K562 (cell line): ENCODE measurements around the gene TJP2. TPM values are rescaled to one million over a fixed set of nuclear protein-coding genes. Genes with fewer than 3 reads are reported as not detected.

Experiments
- ATAC-seq: fragments of 200-7000 bp; cut with Tn5 transposase; 3 replicates; pipeline ENCODE4 v1.9.1; 2020; ENCODE audit warnings: moderate library complexity
- BruUV-seq: library from RNA; stranded (reverse); fragments of 400-500 nt; replicated peaks from 2 replicates; lab custom pipeline; 2021; lab: Mats Ljungman, UMichigan
- CTCF ChIA-PET: fragments of 300-600 bp; formaldehyde crosslinking; extraction: SDS; loops from one replicate; lab custom pipeline; 2021; ENCODE audit warnings: low intra/inter-chr PET ratio; lab: Yijun Ruan, JAX
- POLR2A ChIA-PET: fragments of 300-600, 350-650 bp; sonication (Branson Sonifier 250); formaldehyde crosslinking; extraction: SDS; loops from one replicate; lab custom pipeline; 2021; ENCODE audit warnings: antibody characterized with exemption, inconsistent platforms; lab: Yijun Ruan, JAX
- DNase-seq, 4 experiments: peaks; one replicate each; pipeline versions ENCODE4 v3.0.0 to v3.0.0-alpha.2; 2011 to 2018; ENCODE audit warnings: low spot score in 3 of 4, mixed read lengths in 3 of 4; ENCODE audit errors: extremely low read depth in 1 of 4
- FAIRE-seq: peaks from 2 replicates; lab custom pipeline; 2011; peaks lifted over from hg19 to GRCh38; lab: Jason Lieb, UNC
- H2AFZ ChIP-seq: 2 replicates; pipeline ENCODE4 v1.6.0; 2011; ENCODE audit warnings: low read depth, low read length, control low read depth, inconsistent platforms
- H3K27ac ChIP-seq: fragments of 200-600 bp; 3 replicates; pipeline ENCODE4 v1.8.0; 2011; ENCODE audit warnings: low read depth, mild to moderate bottlenecking, control low read depth, inconsistent platforms, low read length, moderate library complexity, mixed read lengths; ENCODE audit errors: extremely low read depth
- H3K27me3 ChIP-seq, 2 experiments: fragments of 300-600 bp in 1 of 2; 2 replicates in 1 of 2; 3 replicates in 1 of 2; pipeline versions ENCODE4 v1.6.0 to v1.8.0; 2011; ENCODE audit warnings: inconsistent platforms in 2 of 2, low read length in 2 of 2, mild to moderate bottlenecking in 1 of 2, mixed read lengths in 1 of 2, moderate library complexity in 1 of 2; ENCODE audit not compliant: control insufficient read depth in 2 of 2, insufficient read depth in 2 of 2
- H3K36me3 ChIP-seq: fragments of 300-600 bp; 3 replicates; pipeline ENCODE4 v1.8.0; 2011; ENCODE audit warnings: mild to moderate bottlenecking, low read length, inconsistent platforms; ENCODE audit not compliant: control insufficient read depth, insufficient read depth
- H3K4me1 ChIP-seq, 2 experiments: fragments of 200-600 bp in 1 of 2; replicated peaks in 1 of 2; 2 replicates in 1 of 2; 3 replicates in 1 of 2; pipeline versions ENCODE4 v1.5.1 to v1.8.0; 2011; ENCODE audit warnings: inconsistent platforms in 2 of 2, low read length in 2 of 2, mild to moderate bottlenecking in 1 of 2, mixed read lengths in 1 of 2, moderate library complexity in 1 of 2; ENCODE audit not compliant: control insufficient read depth in 2 of 2, insufficient read depth in 2 of 2
- H3K4me2 ChIP-seq: 2 replicates; pipeline ENCODE4 v1.6.1; 2011; ENCODE audit warnings: low read length, control low read depth, inconsistent platforms, mixed read lengths; ENCODE audit not compliant: insufficient read depth
- H3K4me3 ChIP-seq: fragments of 200-600 bp; sonication (generic), shearing (Covaris generic); 2 replicates; pipeline ENCODE4 v1.5.1; 2016; ENCODE audit warnings: control low read depth, inconsistent platforms
- H3K79me2 ChIP-seq: fragments of 200-600 bp; 3 replicates; pipeline ENCODE4 v1.8.0; 2011; ENCODE audit warnings: low read length, inconsistent platforms; ENCODE audit not compliant: control insufficient read depth, insufficient read depth
- H3K9ac ChIP-seq, 2 experiments: 2 replicates each; pipeline versions ENCODE4 v1.6.0 to v1.6.1; 2011; ENCODE audit warnings: low read depth in 2 of 2, low read length in 2 of 2, control low read depth in 1 of 2, inconsistent platforms in 1 of 2, mild to moderate bottlenecking in 1 of 2, mixed read lengths in 1 of 2; ENCODE audit not compliant: insufficient read depth in 1 of 2
- H3K9me1 ChIP-seq: one replicate; pipeline ENCODE4 v1.6.0; 2011; ENCODE audit warnings: inconsistent platforms, mild to moderate bottlenecking, low read length, moderate library complexity; ENCODE audit not compliant: control insufficient read depth, insufficient read depth
- H3K9me3 ChIP-seq: replicated peaks from 2 replicates; pipeline ENCODE4 v1.5.1; 2011; ENCODE audit warnings: low read depth, low read length, inconsistent platforms; ENCODE audit not compliant: control insufficient read depth, insufficient read depth
- H4K20me1 ChIP-seq: replicated peaks from 2 replicates; pipeline ENCODE4 v1.6.1; 2011; ENCODE audit warnings: low read length, inconsistent platforms, mixed read lengths; ENCODE audit not compliant: control insufficient read depth, insufficient read depth
- ARNT ChIP-seq, 2 experiments: fragments of 450-650 bp; IDR thresholded peaks; 2 replicates each; pipeline ENCODE4 v1.6.1; 2016; ENCODE audit warnings: mild to moderate bottlenecking in 1 of 2
- BDP1 ChIP-seq: IDR thresholded peaks from 3 replicates; pipeline ENCODE4 v1.6.1; 2011; ENCODE audit not compliant: insufficient read length, insufficient read depth
- BMI1 ChIP-seq: fragments of 150-350 bp; IDR thresholded peaks from 2 replicates; pipeline ENCODE4 v1.6.1; 2014; ENCODE audit warnings: low read length
- CCAR2 ChIP-seq: fragments of 200-400 bp; formaldehyde crosslinking; IDR thresholded peaks from 2 replicates; pipeline ENCODE4 v1.6.1; 2017; ENCODE audit warnings: mild to moderate bottlenecking, low read depth, low read length
- FUS ChIP-seq: fragments of 200-400 bp; formaldehyde crosslinking; optimal IDR thresholded peaks from 2 replicates; pipeline ENCODE3; 2017; ENCODE audit warnings: low read depth, low read length
- GTF2A2 ChIP-seq: IDR thresholded peaks from 2 replicates; pipeline ENCODE4 v1.6.1; 2016; ENCODE audit warnings: mild to moderate bottlenecking, missing genetic modification characterization, missing compliant biosample characterization
- KLF16 ChIP-seq: IDR thresholded peaks from 2 replicates; pipeline ENCODE4 v1.6.1; 2016; ENCODE audit warnings: antibody characterized with exemption
- MAFK ChIP-seq: IDR thresholded peaks from 2 replicates; pipeline ENCODE4 v1.6.1; 2011; ENCODE audit warnings: low read length, improper control_type of control experiment
- OTX1 ChIP-seq: fragments of 450-650 bp; formaldehyde crosslinking; IDR thresholded peaks from 2 replicates; pipeline ENCODE4 v1.4.0; 2022; ENCODE audit warnings: mild to moderate bottlenecking
- POLR2A ChIP-seq: fragments of 450-650 bp; conservative IDR thresholded peaks from 2 replicates; pipeline ENCODE4 v1.6.1; 2016
- PTTG1 ChIP-seq: fragments of 450-650 bp; IDR thresholded peaks from 2 replicates; pipeline ENCODE4 v1.6.1; 2016; ENCODE audit warnings: low read depth, mild to moderate bottlenecking, missing genetic modification characterization, missing compliant biosample characterization
- SMARCE1 ChIP-seq: fragments of 450-650 bp; IDR thresholded peaks from 2 replicates; pipeline ENCODE4 v1.7.1; 2016; ENCODE audit warnings: mild to moderate bottlenecking
- ZNF12 ChIP-seq: sonication (generic); formaldehyde crosslinking; IDR thresholded peaks from 2 replicates; pipeline ENCODE4 v1.4.0; 2020; ENCODE audit warnings: mild to moderate bottlenecking, missing genetic modification reagents
- ZNF124 ChIP-seq: sonication (generic); formaldehyde crosslinking; IDR thresholded peaks from 2 replicates; pipeline ENCODE4 v1.8.1; 2022; ENCODE audit warnings: missing genetic modification reagents
- ZNF212 ChIP-seq: fragments of 450-650 bp; formaldehyde crosslinking; IDR thresholded peaks from 2 replicates; pipeline ENCODE4 v1.4.0; 2020; ENCODE audit warnings: mild to moderate bottlenecking
- ZNF263 ChIP-seq: sonication (generic); formaldehyde crosslinking; IDR thresholded peaks from 2 replicates; pipeline ENCODE4 v1.8.0; 2022; ENCODE audit warnings: mild to moderate bottlenecking, missing genetic modification reagents, borderline replicate concordance
- ZNF507 ChIP-seq: conservative IDR thresholded peaks from 2 replicates; pipeline ENCODE4 v1.6.1; 2017; ENCODE audit warnings: missing genetic modification characterization, missing compliant biosample characterization
- ZNF584 ChIP-seq: fragments of 200-800 bp; sonication (Bioruptor generic); IDR thresholded peaks from 2 replicates; pipeline ENCODE4 v1.6.1; 2016; ENCODE audit warnings: low read depth, mild to moderate bottlenecking, missing genetic modification characterization, missing compliant biosample characterization
- WGBS: fragments of 100-300 bp; shearing (Covaris generic); methylation state at CpG from one replicate; pipeline ENCODE4 v1.1.6; 2016; ENCODE audit warnings: low coverage, mixed read lengths; ENCODE audit not compliant: insufficient coverage; ENCODE audit errors: missing lambda C conversion rate; 5-methylcytosine and 5-hydroxymethylcytosine counted together
- in situ Hi-C: fragments of 300-500 bp; cut with MboI; formaldehyde crosslinking; loops from 4 replicates; pipeline ENCODE4 v1.15.0; 2018; ENCODE audit warnings: inconsistent platforms, mixed read lengths
- intact Hi-C: fragments of 100-400 bp; cut with micrococcal nuclease; formaldehyde crosslinking; loops from 2 replicates; pipeline ENCODE4 v1.14.2; 2022
- polyA plus RNA-seq, 8 experiments: library from polyadenylated mRNA; depleted of rRNA in 4 of 8; stranded (reverse) in 5 of 8; unstranded in 3 of 8; fragments of >200 nt; fragmentation: Nextera tagmentation in 2 of 8; fragmentation: Illumina TruSeq in 1 of 8; extraction: Ambion mirVana in 2 of 8; extraction: Trizol in 1 of 8; gene quantifications; 2 replicates each; pipeline versions ENCODE4 v1.2.1 to v1.2.3, GENCODE V29; 2011 to 2014; ENCODE audit warnings: inconsistent platforms in 1 of 8, missing spikeins in 1 of 8
- total RNA-seq, 7 experiments: library from RNA; depleted of rRNA in 6 of 7; stranded (reverse); fragments of >200 nt in 6 of 7; fragmentation: Illumina TruSeq in 2 of 7; extraction: Trizol in 2 of 7; gene quantifications; 2 replicates each; pipeline versions ENCODE4 v1.2.1 to v1.2.3, GENCODE V29; 2011 to 2021; ENCODE audit warnings: low replicate concordance in 1 of 7
- TF ChIP-seq, protein P1 (sequence below): fragments of 450-650 bp; IDR thresholded peaks from 2 replicates; pipeline ENCODE4 v1.6.1; 2016; ENCODE audit warnings: mild to moderate bottlenecking

The TJP2 gene
- total and polyA plus RNA-seq, 9 of the 15 experiments (the other 6 are each of a cell fraction or from before 2014, with no cell fraction given), result 4.0 to 24.1 (median 16.8) TPM

- no peak overlapping the region for H3K27ac ChIP-seq
- no peak for ATAC-seq
- no peak for TF ChIP-seq ZNF507 (tag)
- TF ChIP-seq SMARCE1, result no peak
- no peak for TF ChIP-seq POLR2A
- no peak for TF ChIP-seq BMI1
- FAIRE-seq, result no peak
- H2AFZ ChIP-seq, result no peak overlapping the region
- H3K4me2 ChIP-seq, result no peak overlapping the region
- no peaks in the 10 kb centered on the region for H3K9me3 ChIP-seq
- H3K79me2 ChIP-seq, result no peaks in the 10 kb centered on the region
- no peak for DNase-seq
- no peaks in the 10 kb centered on the region for H3K4me1 ChIP-seq
- WGBS, result 75% methylated on average over 6 of the region's 7 CpGs
- H3K4me3 ChIP-seq, result no peak overlapping the region
- no peaks in the 10 kb centered on the region for H3K27me3 ChIP-seq
- ChIA-PET POLR2A (no interaction called here), CTCF (no interaction called here)
- in situ Hi-C loops, result no loop called here
- H3K36me3 ChIP-seq, result peaks cover 24% of the 10 kb centered on the region; the same call in 2 of the 3 replicates
- intact Hi-C loops, result no loop called here
- no peak overlapping the region for H3K9ac ChIP-seq
- no peaks in the 10 kb centered on the region for H4K20me1 ChIP-seq
- no TSS peak for BruUV-seq
- no peaks in the 10 kb centered on the region for H3K9me1 ChIP-seq
Measured at GRCh38 chr9:69249337-69249736, 75.3 kb downstream of the TJP2 start.

- Histone ChIP-seq H2AFZ (no peak overlapping the region), H3K9ac (no peak overlapping the region), H3K27ac (no peak overlapping the region), H3K4me1 (no peaks in the 10 kb centered on the region), H4K20me1 (no peaks in the 10 kb centered on the region), H3K4me2 (no peak overlapping the region), H3K36me3 (peaks cover 22% of the 10 kb centered on the region; the same call in 2 of the 3 replicates), H3K27me3 (no peaks in the 10 kb centered on the region), H3K9me1 (no peaks in the 10 kb centered on the region), H3K4me3 (no peak overlapping the region), H3K9me3 (no peaks in the 10 kb centered on the region), H3K79me2 (no peaks in the 10 kb centered on the region)
- intact Hi-C loops, result no loop called here
- ATAC-seq (no peak), DNase-seq (no peak), FAIRE-seq (no peak)
- ChIA-PET CTCF (no interaction called here), POLR2A (no interaction called here)
- BruUV-seq, result no TSS peak
- in situ Hi-C loops, result no loop called here
- 67% methylated on average over 3 of the region's 3 CpGs for WGBS
- TF ChIP-seq, protein P1, sequence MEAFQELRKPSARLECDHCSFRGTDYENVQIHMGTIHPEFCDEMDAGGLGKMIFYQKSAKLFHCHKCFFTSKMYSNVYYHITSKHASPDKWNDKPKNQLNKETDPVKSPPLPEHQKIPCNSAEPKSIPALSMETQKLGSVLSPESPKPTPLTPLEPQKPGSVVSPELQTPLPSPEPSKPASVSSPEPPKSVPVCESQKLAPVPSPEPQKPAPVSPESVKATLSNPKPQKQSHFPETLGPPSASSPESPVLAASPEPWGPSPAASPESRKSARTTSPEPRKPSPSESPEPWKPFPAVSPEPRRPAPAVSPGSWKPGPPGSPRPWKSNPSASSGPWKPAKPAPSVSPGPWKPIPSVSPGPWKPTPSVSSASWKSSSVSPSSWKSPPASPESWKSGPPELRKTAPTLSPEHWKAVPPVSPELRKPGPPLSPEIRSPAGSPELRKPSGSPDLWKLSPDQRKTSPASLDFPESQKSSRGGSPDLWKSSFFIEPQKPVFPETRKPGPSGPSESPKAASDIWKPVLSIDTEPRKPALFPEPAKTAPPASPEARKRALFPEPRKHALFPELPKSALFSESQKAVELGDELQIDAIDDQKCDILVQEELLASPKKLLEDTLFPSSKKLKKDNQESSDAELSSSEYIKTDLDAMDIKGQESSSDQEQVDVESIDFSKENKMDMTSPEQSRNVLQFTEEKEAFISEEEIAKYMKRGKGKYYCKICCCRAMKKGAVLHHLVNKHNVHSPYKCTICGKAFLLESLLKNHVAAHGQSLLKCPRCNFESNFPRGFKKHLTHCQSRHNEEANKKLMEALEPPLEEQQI, result no peak
- no peak for TF ChIP-seq BDP1
- no peak for TF ChIP-seq CCAR2
- TF ChIP-seq ARNT (IDR thresholded peaks at IDR 0.05), result no peak
- no peak for TF ChIP-seq ZNF212 (CRISPR knock-in tag)
- no peak for TF ChIP-seq PTTG1 (tag)
- TF ChIP-seq FUS, result no peak
- no peak for TF ChIP-seq KLF16
- TF ChIP-seq ZNF124 (CRISPR knock-in tag), result no peak
- no peak for TF ChIP-seq ZNF263
- TF ChIP-seq OTX1 (CRISPR knock-in tag), result no peak
- no peak for TF ChIP-seq GTF2A2
- TF ChIP-seq MAFK, result no peak
- no peak for TF ChIP-seq ZNF584 (CRISPR knock-in tag)
- TF ChIP-seq ZNF12, result no peak
Measured at GRCh38 chr9:69250681-69251080, 76.6 kb downstream of the TJP2 start.
